Colonic mucosa (tissue), 4 donors: Measurements from ENCODE around the gene PITPNB. TPM values are rescaled to one million over a fixed set of nuclear protein-coding genes. Genes with fewer than 3 reads are reported as not detected.

Experiments used
- DNase-seq: peaks from one replicate; pipeline ENCODE4 v3.0.0-alpha.2; 2020
- H3K27ac ChIP-seq: fragments of 200-600 bp; one replicate; pipeline ENCODE4 v1.8.0; 2021
- H3K27me3 ChIP-seq: fragments of 200-600 bp; one replicate; pipeline ENCODE4 v1.8.0; 2021
- H3K36me3 ChIP-seq: fragments of 200-600 bp; one replicate; pipeline ENCODE4 v1.8.0; 2021
- H3K4me1 ChIP-seq: fragments of 200-600 bp; one replicate; pipeline ENCODE4 v1.8.0; 2021; ENCODE audit warnings: mild to moderate bottlenecking
- H3K4me3 ChIP-seq: fragments of 200-600 bp; one replicate; pipeline ENCODE4 v1.8.0; 2021
- H3K9ac ChIP-seq, 2 donors: one replicate each; pipeline ENCODE4 v1.7.0; 2013; ENCODE audit warnings: control low read depth in 2 of 2, low read depth in 2 of 2, low read length in 2 of 2
- H3K9me3 ChIP-seq: fragments of 200-600 bp; one replicate; pipeline ENCODE4 v1.8.0; 2021
- intact Hi-C: fragments of 100-400 bp; cut with DNase I; formaldehyde crosslinking; loops from one replicate; pipeline ENCODE4 v1.14.1; 2022
- total RNA-seq, 2 donors: library from RNA; stranded (reverse); fragmentation: NEBNext Ultra II Directional in 1 of 2; extraction: Animal tissue kit (Norgen Biotek cat#: 25700) in 1 of 2; gene quantifications; one replicate each; pipeline ENCODE4 v1.2.1, GENCODE V29; 2021
- TF ChIP-seq, protein P1 (sequence below): fragments of 200-600 bp; IDR thresholded peaks from one replicate; pipeline ENCODE4 v1.8.0; 2022; ENCODE audit warnings: antibody characterized with exemption, mild to moderate bottlenecking
- donor health status: healthy.
- donor health status: DM: no; HTN: no; CAD: no.
- donor health status: DM: no; HTN: no; CAD: no.

PITPNB gene
- total RNA-seq, 2 donors from 2014 or later = 40.0 to 51.6 TPM

DNA sequence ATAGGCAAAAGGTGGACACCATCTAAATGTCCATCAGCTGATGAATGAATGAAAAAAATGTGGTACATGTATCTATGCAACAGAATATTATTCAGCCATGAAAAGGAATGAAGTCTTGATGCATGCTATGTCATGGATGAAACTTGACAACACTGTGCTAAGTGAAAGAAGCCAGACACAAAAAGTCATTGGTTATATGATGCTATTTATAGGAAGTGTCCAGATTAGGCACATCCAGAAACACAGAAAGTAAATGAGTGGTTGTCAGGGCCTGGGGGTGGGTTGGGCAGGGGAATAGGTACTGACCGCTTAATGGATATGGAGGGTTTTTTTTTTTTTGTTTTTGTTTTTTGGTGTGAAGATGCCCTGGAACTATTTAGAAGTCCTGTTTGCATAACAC, 95.8 kb downstream of the PITPNB start:
- H3K9ac ChIP-seq = no peak overlapping the region
- intact Hi-C loops = no loop called here
- no peaks in the 10 kb centered on the region for H3K4me1 ChIP-seq
- TF ChIP-seq, protein P1, sequence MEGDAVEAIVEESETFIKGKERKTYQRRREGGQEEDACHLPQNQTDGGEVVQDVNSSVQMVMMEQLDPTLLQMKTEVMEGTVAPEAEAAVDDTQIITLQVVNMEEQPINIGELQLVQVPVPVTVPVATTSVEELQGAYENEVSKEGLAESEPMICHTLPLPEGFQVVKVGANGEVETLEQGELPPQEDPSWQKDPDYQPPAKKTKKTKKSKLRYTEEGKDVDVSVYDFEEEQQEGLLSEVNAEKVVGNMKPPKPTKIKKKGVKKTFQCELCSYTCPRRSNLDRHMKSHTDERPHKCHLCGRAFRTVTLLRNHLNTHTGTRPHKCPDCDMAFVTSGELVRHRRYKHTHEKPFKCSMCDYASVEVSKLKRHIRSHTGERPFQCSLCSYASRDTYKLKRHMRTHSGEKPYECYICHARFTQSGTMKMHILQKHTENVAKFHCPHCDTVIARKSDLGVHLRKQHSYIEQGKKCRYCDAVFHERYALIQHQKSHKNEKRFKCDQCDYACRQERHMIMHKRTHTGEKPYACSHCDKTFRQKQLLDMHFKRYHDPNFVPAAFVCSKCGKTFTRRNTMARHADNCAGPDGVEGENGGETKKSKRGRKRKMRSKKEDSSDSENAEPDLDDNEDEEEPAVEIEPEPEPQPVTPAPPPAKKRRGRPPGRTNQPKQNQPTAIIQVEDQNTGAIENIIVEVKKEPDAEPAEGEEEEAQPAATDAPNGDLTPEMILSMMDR = no peak
- no peaks in the 10 kb centered on the region for H3K27me3 ChIP-seq
- H3K36me3 ChIP-seq = no peaks in the 10 kb centered on the region
- H3K4me3 ChIP-seq = no peak overlapping the region
- no peaks in the 10 kb centered on the region for H3K9me3 ChIP-seq
- H3K27ac ChIP-seq = no peak overlapping the region
- DNase-seq = no peak

DNA sequence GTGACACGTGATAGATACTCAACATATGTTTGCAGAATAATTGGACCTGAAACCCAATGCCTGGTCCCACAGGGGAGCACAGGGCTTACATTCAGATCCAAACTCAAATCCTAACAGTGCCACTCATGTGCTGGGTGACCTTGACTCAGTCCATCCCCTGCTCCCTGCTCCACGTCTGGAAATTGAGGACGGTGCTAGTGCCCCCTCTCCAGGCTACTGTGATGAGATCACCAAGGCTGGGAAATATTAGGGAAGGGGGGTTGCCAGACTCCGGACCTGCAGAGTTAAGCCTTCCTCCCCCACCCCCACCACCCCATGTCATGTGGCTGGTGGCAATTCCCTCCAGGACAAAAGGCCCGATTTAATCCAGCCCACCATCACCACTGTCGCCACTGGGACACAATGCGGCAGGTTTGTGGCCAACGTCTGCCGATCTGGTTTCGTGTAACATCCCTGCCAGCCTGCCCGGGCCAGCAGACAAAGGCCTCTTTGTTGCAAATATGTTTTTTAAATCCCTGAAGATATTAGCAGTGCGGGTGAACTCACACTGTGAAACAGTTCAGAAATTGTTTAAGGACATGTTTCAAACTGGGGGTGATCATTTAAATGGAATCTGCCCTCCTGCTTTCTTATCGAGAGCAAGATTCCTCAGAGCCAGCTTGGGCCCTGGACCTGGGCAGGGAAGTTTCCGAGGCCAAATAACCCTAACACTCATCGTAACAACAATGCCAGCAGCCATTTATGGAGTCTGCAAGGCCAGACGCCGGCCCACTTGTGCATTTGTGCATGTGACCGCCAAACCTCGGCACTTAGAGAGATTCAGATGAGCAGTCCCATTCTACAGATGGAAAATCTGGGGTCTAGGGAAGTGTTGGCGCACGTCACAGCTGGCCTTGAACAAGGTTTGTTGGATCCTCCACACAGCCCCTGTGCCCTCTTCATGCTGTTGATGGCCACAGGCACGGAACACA, 97.9 kb downstream of the PITPNB start:
- Histone ChIP-seq H3K27ac (no peak overlapping the region), H3K4me1 (no peaks in the 10 kb centered on the region), H3K4me3 (no peak overlapping the region), H3K9me3 (no peaks in the 10 kb centered on the region), H3K36me3 (no peaks in the 10 kb centered on the region), H3K9ac (no peak overlapping the region), H3K27me3 (no peaks in the 10 kb centered on the region)
- DNase-seq = no peak
- intact Hi-C loops = no loop called here
- TF ChIP-seq, protein P1 = no peak

DNA sequence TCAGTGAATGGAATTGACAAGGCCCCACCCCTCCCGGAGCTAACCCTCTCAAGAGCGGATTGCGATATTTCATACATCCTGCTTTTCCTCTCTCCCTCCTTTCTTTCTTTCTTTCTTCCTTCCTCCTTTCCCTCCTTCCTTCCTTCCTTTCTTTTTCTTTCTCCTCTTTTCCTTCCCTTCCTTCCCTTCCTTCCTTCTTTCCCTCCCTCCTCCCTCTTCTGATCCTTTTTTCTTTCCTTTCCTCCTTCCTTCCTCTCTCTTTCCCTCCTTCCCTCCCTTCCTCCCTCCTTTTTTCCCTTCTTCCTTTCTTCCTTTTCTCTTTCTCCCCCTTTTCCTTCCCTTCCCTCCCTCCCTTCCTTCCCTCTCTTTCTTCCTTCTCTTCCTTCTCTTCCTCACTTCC, 102.5 kb downstream of the PITPNB start:
- H3K9ac ChIP-seq = no peak overlapping the region
- no peak overlapping the region for H3K4me3 ChIP-seq
- H3K9me3 ChIP-seq = no peaks in the 10 kb centered on the region
- H3K27me3 ChIP-seq = no peaks in the 10 kb centered on the region
- no peak for DNase-seq
- TF ChIP-seq, protein P1 = no peak
- no peaks in the 10 kb centered on the region for H3K36me3 ChIP-seq
- H3K27ac ChIP-seq = no peak overlapping the region
- intact Hi-C loops = no loop called here
- no peaks in the 10 kb centered on the region for H3K4me1 ChIP-seq

DNA sequence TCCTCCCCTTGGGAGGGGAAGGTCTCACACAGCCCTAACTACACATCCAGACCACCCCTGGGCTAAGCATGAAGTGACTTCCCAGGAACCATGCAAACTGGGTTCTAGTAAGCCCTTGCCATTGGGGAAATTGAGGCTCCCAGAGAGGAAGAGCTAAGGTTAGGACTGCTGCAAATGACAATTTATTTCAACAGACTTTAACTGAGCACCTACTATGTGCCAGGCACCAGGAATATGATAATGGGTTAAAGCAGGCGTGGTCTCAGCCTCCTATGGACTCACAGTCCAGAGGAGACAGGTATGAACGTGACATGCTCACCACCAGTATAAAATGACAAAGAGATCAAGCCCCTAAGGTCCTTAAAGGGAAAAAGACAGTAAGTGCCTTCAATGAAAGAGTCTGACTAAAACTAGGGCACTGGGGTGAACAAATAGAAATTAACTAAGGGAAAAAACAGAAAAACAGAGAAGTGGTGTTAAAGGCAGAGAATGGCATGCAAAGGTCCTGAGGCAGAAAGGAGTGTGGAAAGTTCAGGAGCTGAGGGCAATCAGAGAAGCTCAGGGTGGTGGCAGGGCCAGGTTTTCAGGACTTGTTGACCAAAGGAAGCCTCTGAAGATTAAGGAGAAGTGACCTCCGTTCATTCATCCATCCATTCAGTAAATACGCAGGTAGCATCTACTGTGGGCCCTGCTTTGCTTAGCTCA, 103.1 kb downstream of the PITPNB start:
- H3K27me3 ChIP-seq = no peaks in the 10 kb centered on the region
- H3K27ac ChIP-seq = no peak overlapping the region
- no peak overlapping the region for H3K4me3 ChIP-seq
- H3K4me1 ChIP-seq = no peaks in the 10 kb centered on the region
- intact Hi-C loops = no loop called here
- H3K9me3 ChIP-seq = no peaks in the 10 kb centered on the region
- DNase-seq = no peak
- no peak overlapping the region for H3K9ac ChIP-seq
- TF ChIP-seq, protein P1 = no peak
- H3K36me3 ChIP-seq = no peaks in the 10 kb centered on the region

DNA sequence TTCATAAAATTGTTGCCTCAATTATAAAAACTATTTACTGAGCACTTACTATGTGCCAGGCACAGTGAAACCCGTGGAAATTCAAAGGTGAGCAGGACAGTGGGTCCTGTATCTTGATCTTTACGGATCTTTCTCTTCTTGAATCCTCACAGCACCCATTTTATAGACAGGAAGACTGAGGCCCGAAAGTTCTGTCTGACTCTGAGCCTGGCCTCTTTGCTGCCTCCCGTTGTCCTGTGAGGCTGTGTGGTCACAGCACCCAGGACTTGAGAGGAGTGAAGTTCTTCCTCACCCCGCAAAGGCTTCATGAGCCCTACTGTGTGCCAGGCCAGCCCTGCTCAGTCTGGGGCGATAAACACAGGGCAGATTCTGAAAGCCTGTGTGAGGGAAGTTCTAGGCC, 104.1 kb downstream of the PITPNB start:
- Histone ChIP-seq H3K27ac (no peak overlapping the region), H3K27me3 (no peaks in the 10 kb centered on the region), H3K4me3 (no peak overlapping the region), H3K9me3 (no peaks in the 10 kb centered on the region), H3K36me3 (no peaks in the 10 kb centered on the region), H3K9ac (no peak overlapping the region), H3K4me1 (no peaks in the 10 kb centered on the region)
- TF ChIP-seq, protein P1 = no peak
- intact Hi-C loops = no loop called here
- DNase-seq = no peak
